Measurements from ENCODE around the gene TEC.
"Not testable (repeated sequence)": the region's sequence is repeated elsewhere in the genome, so short reads cannot be mapped to it uniquely, and the experiment has no call there.

Gene TEC

GRCh38 chr4:48187066-48187465, 82.6 kb downstream of the TEC start:
- not testable (repeated sequence) for H3K27ac ChIP-seq (ENCODE audit: low read depth, low read length); H3K4me3 ChIP-seq (ENCODE audit: low read length); H3K4me1 ChIP-seq (ENCODE audit: control insufficient read depth, insufficient read depth, low read length); H3K36me3 ChIP-seq (ENCODE audit: control insufficient read depth, insufficient read depth, low read length); H3K9ac ChIP-seq (ENCODE audit: low read length); H3K27me3 ChIP-seq (ENCODE audit: control insufficient read depth, insufficient read depth, low read length)

- H3K27me3 ChIP-seq (ENCODE audit: control insufficient read depth, insufficient read depth, low read length); H3K4me1 ChIP-seq (ENCODE audit: control insufficient read depth, insufficient read depth, low read length); H3K9ac ChIP-seq (ENCODE audit: low read length); H3K27ac ChIP-seq (ENCODE audit: low read depth, low read length); H3K36me3 ChIP-seq (ENCODE audit: control insufficient read depth, insufficient read depth, low read length); H3K4me3 ChIP-seq (ENCODE audit: low read length): not testable (repeated sequence)
These were observed 83.2 kb downstream of the TEC start for GRCh38 chr4:48186394-48186793.

- Histone ChIP-seq H3K4me1 (ENCODE audit: control insufficient read depth, insufficient read depth, low read length) (no peaks in the 10 kb centered on the region), H3K4me3 (ENCODE audit: low read length) (no peak overlapping the region), H3K9ac (ENCODE audit: low read length) (no peak overlapping the region), H3K27me3 (ENCODE audit: control insufficient read depth, insufficient read depth, low read length) (no peaks in the 10 kb centered on the region), H3K27ac (ENCODE audit: low read depth, low read length) (no peak overlapping the region), H3K36me3 (ENCODE audit: control insufficient read depth, insufficient read depth, low read length) (no peaks in the 10 kb centered on the region)
These were observed 84.8 kb downstream of the TEC start for GRCh38 chr4:48184882-48185281.

GRCh38 chr4:48180234-48180633, 89.4 kb downstream of the TEC start:
- Histone ChIP-seq H3K4me1 (ENCODE audit: control insufficient read depth, insufficient read depth, low read length) (no peaks in the 10 kb centered on the region), H3K9ac (ENCODE audit: low read length) (no peak overlapping the region), H3K27me3 (ENCODE audit: control insufficient read depth, insufficient read depth, low read length) (no peaks in the 10 kb centered on the region), H3K36me3 (ENCODE audit: control insufficient read depth, insufficient read depth, low read length) (no peaks in the 10 kb centered on the region), H3K27ac (ENCODE audit: low read depth, low read length) (no peak overlapping the region), H3K4me3 (ENCODE audit: low read length) (no peak overlapping the region)

GRCh38 chr4:48178931-48179330, 90.7 kb downstream of the TEC start:
- Histone ChIP-seq H3K36me3 (ENCODE audit: control insufficient read depth, insufficient read depth, low read length) (no peaks in the 10 kb centered on the region), H3K27ac (ENCODE audit: low read depth, low read length) (no peak overlapping the region), H3K27me3 (ENCODE audit: control insufficient read depth, insufficient read depth, low read length) (no peaks in the 10 kb centered on the region), H3K4me3 (ENCODE audit: low read length) (no peak overlapping the region), H3K4me1 (ENCODE audit: control insufficient read depth, insufficient read depth, low read length) (no peaks in the 10 kb centered on the region), H3K9ac (ENCODE audit: low read length) (no peak overlapping the region)

- Histone ChIP-seq H3K4me1 (ENCODE audit: control insufficient read depth, insufficient read depth, low read length) (no peaks in the 10 kb centered on the region), H3K4me3 (ENCODE audit: low read length) (no peak overlapping the region), H3K27me3 (ENCODE audit: control insufficient read depth, insufficient read depth, low read length) (no peaks in the 10 kb centered on the region), H3K9ac (ENCODE audit: low read length) (no peak overlapping the region), H3K27ac (ENCODE audit: low read depth, low read length) (no peak overlapping the region), H3K36me3 (ENCODE audit: control insufficient read depth, insufficient read depth, low read length) (no peaks in the 10 kb centered on the region)
These were observed 93.8 kb downstream of the TEC start for GRCh38 chr4:48175806-48176205.

- Histone ChIP-seq H3K27me3 (ENCODE audit: control insufficient read depth, insufficient read depth, low read length) (no peaks in the 10 kb centered on the region), H3K4me3 (ENCODE audit: low read length) (no peak overlapping the region), H3K27ac (ENCODE audit: low read depth, low read length) (no peak overlapping the region), H3K9ac (ENCODE audit: low read length) (no peak overlapping the region), H3K4me1 (ENCODE audit: control insufficient read depth, insufficient read depth, low read length) (no peaks in the 10 kb centered on the region), H3K36me3 (ENCODE audit: control insufficient read depth, insufficient read depth, low read length) (no peaks in the 10 kb centered on the region)
These were observed 94.3 kb downstream of the TEC start for GRCh38 chr4:48175328-48175727.

GRCh38 chr4:48173056-48173991, 96.3 kb downstream of the TEC start:
- Histone ChIP-seq H3K36me3 (ENCODE audit: control insufficient read depth, insufficient read depth, low read length) (no peaks in the 10 kb centered on the region), H3K27ac (ENCODE audit: low read depth, low read length) (no peak overlapping the region), H3K4me3 (ENCODE audit: low read length) (no peak overlapping the region), H3K27me3 (ENCODE audit: control insufficient read depth, insufficient read depth, low read length) (no peaks in the 10 kb centered on the region), H3K9ac (ENCODE audit: low read length) (no peak overlapping the region), H3K4me1 (ENCODE audit: control insufficient read depth, insufficient read depth, low read length) (no peaks in the 10 kb centered on the region)

- Histone ChIP-seq H3K36me3 (ENCODE audit: control insufficient read depth, insufficient read depth, low read length) (no peaks in the 10 kb centered on the region), H3K27me3 (ENCODE audit: control insufficient read depth, insufficient read depth, low read length) (no peaks in the 10 kb centered on the region), H3K9ac (ENCODE audit: low read length) (no peak overlapping the region), H3K4me1 (ENCODE audit: control insufficient read depth, insufficient read depth, low read length) (no peaks in the 10 kb centered on the region), H3K4me3 (ENCODE audit: low read length) (no peak overlapping the region), H3K27ac (ENCODE audit: low read depth, low read length) (no peak overlapping the region)
These were observed 97.0 kb downstream of the TEC start for GRCh38 chr4:48172651-48173050.

GRCh38 chr4:48169636-48170035, 100.0 kb downstream of the TEC start:
- no peaks in the 10 kb centered on the region for H3K27me3 ChIP-seq (ENCODE audit: control insufficient read depth, insufficient read depth, low read length)
- H3K9ac ChIP-seq (ENCODE audit: low read length), result no peak overlapping the region
- no peak overlapping the region for H3K27ac ChIP-seq (ENCODE audit: low read depth, low read length)
- no peak overlapping the region for H3K4me3 ChIP-seq (ENCODE audit: low read length)
- H3K4me1 ChIP-seq (ENCODE audit: control insufficient read depth, insufficient read depth, low read length), result no peaks in the 10 kb centered on the region
- no peaks in the 10 kb centered on the region for H3K36me3 ChIP-seq (ENCODE audit: control insufficient read depth, insufficient read depth, low read length)

- no peaks in the 10 kb centered on the region for H3K27me3 ChIP-seq (ENCODE audit: control insufficient read depth, insufficient read depth, low read length)
- H3K36me3 ChIP-seq (ENCODE audit: control insufficient read depth, insufficient read depth, low read length), result no peaks in the 10 kb centered on the region
- no peak overlapping the region for H3K9ac ChIP-seq (ENCODE audit: low read length)
These were observed 101.9 kb downstream of the TEC start for GRCh38 chr4:48167538-48168263.

GRCh38 chr4:48164561-48164960, 105.1 kb downstream of the TEC start:
- H3K27ac ChIP-seq (ENCODE audit: low read depth, low read length); H3K36me3 ChIP-seq (ENCODE audit: control insufficient read depth, insufficient read depth, low read length); H3K9ac ChIP-seq (ENCODE audit: low read length); H3K27me3 ChIP-seq (ENCODE audit: control insufficient read depth, insufficient read depth, low read length); H3K4me3 ChIP-seq (ENCODE audit: low read length); H3K4me1 ChIP-seq (ENCODE audit: control insufficient read depth, insufficient read depth, low read length): not testable (repeated sequence)

More at GRCh38 chr4:48167538-48168263, 101.9 kb downstream of the TEC start:
- H3K4me1 ChIP-seq (ENCODE audit: control insufficient read depth, insufficient read depth, low read length), result no peaks in the 10 kb centered on the region
- no peak overlapping the region for H3K27ac ChIP-seq (ENCODE audit: low read depth, low read length)
- H3K4me3 ChIP-seq (ENCODE audit: low read length), result no peak overlapping the region
